GM19351 (cell line): Measurements from ENCODE around the gene SIM2.

Source experiments
- ATAC-seq: cut with Tn5 transposase; IDR thresholded peaks from one replicate; pipeline ENCODE4 v1.9.1; 2021; ENCODE audit warnings: mild to moderate bottlenecking, moderate library complexity; ENCODE audit not compliant: unreplicated experiment

The SIM2 gene

DNA sequence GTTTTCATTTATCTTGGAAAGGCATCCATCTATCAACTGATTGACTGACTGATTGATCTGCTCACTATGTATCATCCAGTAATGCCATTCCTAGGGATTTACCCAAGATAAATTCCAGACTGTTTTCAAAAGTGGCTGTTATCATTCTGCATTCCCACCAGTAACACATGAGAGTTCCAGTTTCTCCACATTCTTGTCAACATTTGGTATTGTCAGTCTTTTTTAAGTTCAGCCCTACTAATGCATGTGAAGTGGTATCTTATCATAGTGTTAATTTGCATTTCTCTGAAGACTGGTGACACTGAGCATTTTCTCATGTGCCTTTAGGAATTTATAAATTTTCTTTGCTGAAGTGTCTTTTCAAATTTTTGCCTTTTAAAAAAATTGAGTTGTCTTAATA, 99.6 kb downstream of the SIM2 start:
- ATAC-seq = no peak
